ENCODE results near the gene KCNAB1. TPM values are rescaled to one million over a fixed set of nuclear protein-coding genes. Genes with fewer than 3 reads are reported as not detected.

Gene KCNAB1
- polyA plus RNA-seq, 1 experiment = 0.07 TPM

DNA sequence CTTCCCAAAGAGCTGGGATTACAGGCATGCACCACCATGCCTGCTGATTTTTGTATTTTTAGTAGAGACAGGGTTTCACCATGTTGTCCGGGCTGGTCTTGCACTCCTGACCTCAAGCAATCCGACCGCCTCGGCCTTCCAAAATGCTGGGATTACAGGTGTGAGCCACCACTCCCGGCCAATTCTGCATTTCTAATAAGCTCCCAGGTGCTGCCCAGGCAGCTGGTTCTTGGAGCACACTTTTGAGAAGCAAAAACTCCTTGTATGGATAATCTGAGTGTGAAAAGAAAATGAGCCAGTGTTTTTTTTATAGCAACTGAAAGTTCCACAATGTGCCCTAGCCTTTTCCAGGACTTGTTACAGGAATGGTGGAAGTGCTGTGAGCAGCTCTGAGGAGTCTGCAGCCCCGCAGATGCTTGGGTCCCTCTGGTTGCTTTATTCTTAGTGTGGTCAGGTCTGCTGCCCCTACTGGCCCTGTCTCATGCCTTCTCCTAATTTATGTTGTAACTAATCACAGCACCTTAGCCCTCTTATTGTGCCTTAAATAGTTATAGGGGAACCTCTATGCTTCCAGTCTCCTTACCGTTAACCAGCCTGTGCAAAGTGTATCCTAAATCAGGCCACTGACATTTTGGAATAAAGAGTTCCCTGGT is 13.5 kb upstream of the KCNAB1 start:
- no peak for DNase-seq (ENCODE audit: low read depth, low spot score)
- Histone ChIP-seq H3K4me3 (ENCODE audit: low read depth, low read length) (no peak overlapping the region), H3K27me3 (ENCODE audit: control insufficient read depth, insufficient read depth, low read length) (peaks cover 3% of the 10 kb centered on the region), H3K9me3 (ENCODE audit: control insufficient read depth, insufficient read depth, low read length) (no peaks in the 10 kb centered on the region), H3K27ac (ENCODE audit: low read depth, low read length) (no peak overlapping the region)
- CTCF ChIA-PET = no interaction called here
- POLR2A ChIA-PET = no interaction called here
- TF ChIP-seq, protein P1, sequence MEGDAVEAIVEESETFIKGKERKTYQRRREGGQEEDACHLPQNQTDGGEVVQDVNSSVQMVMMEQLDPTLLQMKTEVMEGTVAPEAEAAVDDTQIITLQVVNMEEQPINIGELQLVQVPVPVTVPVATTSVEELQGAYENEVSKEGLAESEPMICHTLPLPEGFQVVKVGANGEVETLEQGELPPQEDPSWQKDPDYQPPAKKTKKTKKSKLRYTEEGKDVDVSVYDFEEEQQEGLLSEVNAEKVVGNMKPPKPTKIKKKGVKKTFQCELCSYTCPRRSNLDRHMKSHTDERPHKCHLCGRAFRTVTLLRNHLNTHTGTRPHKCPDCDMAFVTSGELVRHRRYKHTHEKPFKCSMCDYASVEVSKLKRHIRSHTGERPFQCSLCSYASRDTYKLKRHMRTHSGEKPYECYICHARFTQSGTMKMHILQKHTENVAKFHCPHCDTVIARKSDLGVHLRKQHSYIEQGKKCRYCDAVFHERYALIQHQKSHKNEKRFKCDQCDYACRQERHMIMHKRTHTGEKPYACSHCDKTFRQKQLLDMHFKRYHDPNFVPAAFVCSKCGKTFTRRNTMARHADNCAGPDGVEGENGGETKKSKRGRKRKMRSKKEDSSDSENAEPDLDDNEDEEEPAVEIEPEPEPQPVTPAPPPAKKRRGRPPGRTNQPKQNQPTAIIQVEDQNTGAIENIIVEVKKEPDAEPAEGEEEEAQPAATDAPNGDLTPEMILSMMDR (IDR thresholded peaks at IDR 0.05; ENCODE audit: low read depth, low read length) = peak; percentile 18; the same call in 1 of the 2 replicates

DNA sequence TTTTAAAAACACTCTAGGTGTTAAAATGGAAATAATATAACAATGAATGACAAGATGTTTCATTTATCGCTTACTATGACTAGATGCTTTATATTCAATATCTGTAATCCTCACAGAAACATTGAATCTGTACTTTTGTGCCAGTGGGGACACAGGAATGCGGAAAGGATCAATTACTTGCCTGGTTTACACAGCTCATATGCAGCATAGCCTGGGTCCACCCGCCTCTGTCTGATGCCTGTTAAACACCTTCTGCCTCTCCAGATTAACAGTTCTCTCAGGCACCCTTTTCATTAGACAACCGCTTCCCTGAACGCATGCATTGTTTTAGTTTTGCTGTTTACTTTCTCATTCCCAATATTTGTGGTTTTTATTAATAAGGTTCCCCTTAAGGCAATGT is 12.9 kb upstream of the KCNAB1 start:
- H3K27me3 ChIP-seq (ENCODE audit: control insufficient read depth, insufficient read depth, low read length) = peaks cover 3% of the 10 kb centered on the region
- H3K9me3 ChIP-seq (ENCODE audit: control insufficient read depth, insufficient read depth, low read length) = no peaks in the 10 kb centered on the region
- H3K4me3 ChIP-seq (ENCODE audit: low read depth, low read length) = no peak overlapping the region
- ChIA-PET CTCF (no interaction called here), POLR2A (no interaction called here)
- TF ChIP-seq, protein P1 (IDR thresholded peaks at IDR 0.05; ENCODE audit: low read depth, low read length) = no peak
- no peak overlapping the region for H3K27ac ChIP-seq (ENCODE audit: low read depth, low read length)
- DNase-seq (ENCODE audit: low read depth, low spot score) = no peak

DNA sequence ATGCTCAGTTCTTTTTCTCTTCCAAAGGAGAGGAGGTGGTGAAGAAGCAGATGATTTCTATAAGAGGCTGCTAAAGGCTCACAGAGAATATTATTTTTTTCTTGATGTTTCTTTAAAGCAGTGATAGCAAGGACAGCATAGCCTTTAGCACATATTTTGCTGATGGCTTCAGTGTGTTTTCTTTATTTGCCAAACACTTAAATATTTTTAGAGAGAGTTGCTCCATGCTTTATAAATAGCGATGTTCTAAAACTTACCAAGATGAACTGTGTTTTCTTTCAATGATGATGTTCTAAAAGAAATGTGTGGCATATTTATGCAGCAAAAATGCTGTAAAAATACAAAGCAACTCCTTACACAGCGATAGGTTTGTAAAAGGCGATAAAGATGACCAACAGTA is 11.8 kb upstream of the KCNAB1 start:
- CTCF ChIA-PET = no interaction called here
- TF ChIP-seq, protein P1 (IDR thresholded peaks at IDR 0.05; ENCODE audit: low read depth, low read length) = no peak
- POLR2A ChIA-PET = no interaction called here

DNA sequence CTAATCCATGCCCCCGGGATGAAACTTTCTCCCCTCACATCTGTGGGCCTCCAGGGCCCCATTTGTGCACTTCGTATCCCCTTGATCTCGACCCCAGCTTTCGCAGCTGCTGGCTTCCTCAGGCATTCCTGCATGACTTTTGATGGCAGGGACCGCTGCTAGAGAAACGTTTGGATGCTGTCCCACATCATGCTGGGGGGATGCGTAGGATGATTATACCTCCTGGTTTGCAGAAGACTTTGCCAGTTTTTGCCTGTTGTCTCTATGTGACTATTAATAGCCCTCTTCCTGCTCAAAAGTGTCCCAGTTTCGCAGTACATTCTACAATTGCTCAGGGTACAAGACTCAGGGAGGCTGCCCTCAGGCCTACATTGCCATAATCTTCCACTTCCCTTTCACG is 10.4 kb upstream of the KCNAB1 start:
- Histone ChIP-seq H3K4me3 (ENCODE audit: low read depth, low read length) (no peak overlapping the region), H3K9me3 (ENCODE audit: control insufficient read depth, insufficient read depth, low read length) (no peaks in the 10 kb centered on the region), H3K27me3 (ENCODE audit: control insufficient read depth, insufficient read depth, low read length) (peaks cover 3% of the 10 kb centered on the region), H3K27ac (ENCODE audit: low read depth, low read length) (no peak overlapping the region)
- no peak for DNase-seq (ENCODE audit: low read depth, low spot score)
- ChIA-PET POLR2A (no interaction called here), CTCF (no interaction called here)
- TF ChIP-seq, protein P1 (IDR thresholded peaks at IDR 0.05; ENCODE audit: low read depth, low read length) = no peak

More for the DNA sequence above, 11.8 kb upstream of the KCNAB1 start:
- Histone ChIP-seq H3K27ac (ENCODE audit: low read depth, low read length) (no peak overlapping the region), H3K4me3 (ENCODE audit: low read depth, low read length) (no peak overlapping the region), H3K9me3 (ENCODE audit: control insufficient read depth, insufficient read depth, low read length) (no peaks in the 10 kb centered on the region), H3K27me3 (ENCODE audit: control insufficient read depth, insufficient read depth, low read length) (peaks cover 3% of the 10 kb centered on the region)
- no peak for DNase-seq (ENCODE audit: low read depth, low spot score)

DNA sequence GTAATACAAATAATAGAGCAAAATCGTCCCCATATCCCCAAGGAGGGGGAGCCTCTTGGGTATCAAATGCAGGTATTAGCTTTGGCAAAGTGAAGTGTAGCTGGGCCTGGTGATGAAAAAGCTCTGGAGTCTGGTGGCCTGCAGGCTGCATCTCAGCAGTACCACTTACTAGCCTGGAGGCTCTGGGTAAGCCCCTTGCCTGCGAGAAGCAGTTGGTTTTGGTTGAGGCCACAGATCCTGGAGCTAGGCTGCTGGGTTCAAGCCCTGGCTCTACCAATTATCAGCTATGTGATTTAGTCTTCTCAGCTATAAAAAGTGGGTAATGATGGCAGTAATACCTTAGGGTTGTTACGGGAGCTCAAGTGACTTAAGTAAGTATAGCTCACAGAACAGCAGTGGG is 6.1 kb downstream of the KCNAB1 start:
- TF ChIP-seq, protein P1 (IDR thresholded peaks at IDR 0.05; ENCODE audit: low read depth, low read length) = no peak
- H3K9me3 ChIP-seq (ENCODE audit: control insufficient read depth, insufficient read depth, low read length) = no peaks in the 10 kb centered on the region
- H3K27ac ChIP-seq (ENCODE audit: low read depth, low read length) = no peak overlapping the region
- ChIA-PET CTCF (interaction anchor here (0.9 kb wide), 1 partner anchor 82 kb away, joined by 5 read pairs; no protein-coding TSS in a partner anchor), POLR2A (interaction anchor here (0.6 kb wide), 1 partner anchor 42 kb away, joined by 4 read pairs; no protein-coding TSS in a partner anchor)
- H3K27me3 ChIP-seq (ENCODE audit: control insufficient read depth, insufficient read depth, low read length) = no peaks in the 10 kb centered on the region
- H3K4me3 ChIP-seq (ENCODE audit: low read depth, low read length) = no peak overlapping the region
- no peak for DNase-seq (ENCODE audit: low read depth, low spot score)

Measured in AG04450 (cell line).